ENCODE measurements around the gene FGF4.

The FGF4 gene

GRCh38 chr11:69816671-69817070, 41.5 kb upstream of the FGF4 start:
- TF ChIP-seq HOXD13 (CRISPR knock-in tag; IDR thresholded peaks at IDR 0.05; ENCODE audit: borderline replicate concordance) = no peak
- TF ChIP-seq ZNF266 (tag by site-specific recombination; IDR thresholded peaks at IDR 0.05; ENCODE audit: low read depth) = no peak
- TF ChIP-seq SP2 (tag by site-specific recombination; IDR thresholded peaks at IDR 0.05) = no peak
- TF ChIP-seq ZNF292 (tag by site-specific recombination; IDR thresholded peaks at IDR 0.05; ENCODE audit: borderline replicate concordance, low read depth) = no peak
- TF ChIP-seq ZFP3 (tag by site-specific recombination; IDR thresholded peaks at IDR 0.05; ENCODE audit: low read depth) = no peak
- no peak for TF ChIP-seq TCF7L2 (IDR thresholded peaks at IDR 0.05; ENCODE audit: borderline replicate concordance, low read depth, low read length)
- TF ChIP-seq ZNF19 (tag by site-specific recombination; IDR thresholded peaks at IDR 0.05; ENCODE audit: low read depth) = no peak
- no peak for TF ChIP-seq ZNF211 (tag by site-specific recombination; IDR thresholded peaks at IDR 0.05; ENCODE audit: low read depth)
- no peak for TF ChIP-seq TRIM28 (IDR thresholded peaks at IDR 0.05; ENCODE audit: borderline replicate concordance, low read length)
- TF ChIP-seq GLI2 (tag by site-specific recombination; IDR thresholded peaks at IDR 0.05; ENCODE audit: borderline replicate concordance, low read depth) = no peak
- TF ChIP-seq ZNF704 (tag by site-specific recombination; IDR thresholded peaks at IDR 0.05) = no peak
- no peak for TF ChIP-seq ZNF791 (tag by site-specific recombination; IDR thresholded peaks at IDR 0.05)
- TF ChIP-seq PRDM6 (tag by site-specific recombination; IDR thresholded peaks at IDR 0.05) = no peak
- no peak for TF ChIP-seq OVOL3 (tag by site-specific recombination; IDR thresholded peaks at IDR 0.05)
- TF ChIP-seq PATZ1 (tag by site-specific recombination; IDR thresholded peaks at IDR 0.05) = no peak
- H3K27ac ChIP-seq (ENCODE audit: extremely low read depth, low read depth, low read length) = no peak overlapping the region
- POLR2A ChIA-PET = no interaction called here
- no peaks in the 10 kb centered on the region; the same call in 1 of the 2 replicates for H3K4me1 ChIP-seq (ENCODE audit: control insufficient read depth, insufficient read depth, low read length)
- CTCF ChIA-PET = interaction anchor here (2.3 kb wide), 1 partner anchor 15 kb away, joined by 7 read pairs; no protein-coding TSS in a partner anchor
- H3K9me3 ChIP-seq (ENCODE audit: control insufficient read depth, insufficient read depth, low read depth, low read length) = no peaks in the 10 kb centered on the region
- no peak overlapping the region for H3K4me3 ChIP-seq (ENCODE audit: low read depth, low read length)
- H3K36me3 ChIP-seq (ENCODE audit: control insufficient read depth in 2 of 2, insufficient read depth in 1 of 2, low read length in 2 of 2) = no peaks in the 10 kb centered on the region

GRCh38 chr11:69815973-69816372, 40.8 kb upstream of the FGF4 start:
- Histone ChIP-seq H3K4me3 (ENCODE audit: low read depth, low read length) (no peak overlapping the region), H3K27ac (ENCODE audit: extremely low read depth, low read depth, low read length) (no peak overlapping the region), H3K9me3 (ENCODE audit: control insufficient read depth, insufficient read depth, low read depth, low read length) (no peaks in the 10 kb centered on the region), H3K4me1 (ENCODE audit: control insufficient read depth, insufficient read depth, low read length) (no peaks in the 10 kb centered on the region; the same call in 1 of the 2 replicates), H3K36me3 (ENCODE audit: control insufficient read depth in 2 of 2, insufficient read depth in 1 of 2, low read length in 2 of 2) (no peaks in the 10 kb centered on the region)
- POLR2A ChIA-PET = no interaction called here
- CTCF ChIA-PET = interaction anchor here (1.1 kb wide), 1 partner anchor 15 kb away, joined by 6 read pairs; no protein-coding TSS in a partner anchor
- TF ChIP-seq KLF9 (tag by site-specific recombination; IDR thresholded peaks at IDR 0.05; ENCODE audit: low read depth) (no peak), ZNF223 (tag by site-specific recombination; IDR thresholded peaks at IDR 0.05) (no peak), ZNF488 (tag by site-specific recombination; IDR thresholded peaks at IDR 0.05) (no peak), INSM2 (tag by site-specific recombination; IDR thresholded peaks at IDR 0.05) (no peak), ZNF555 (tag by site-specific recombination; conservative IDR thresholded peaks at IDR 0.05) (no peak), RBAK (tag by site-specific recombination; IDR thresholded peaks at IDR 0.05) (no peak), HOXD13 (CRISPR knock-in tag; IDR thresholded peaks at IDR 0.05; ENCODE audit: borderline replicate concordance) (no peak), ZNF48 (tag by site-specific recombination; IDR thresholded peaks at IDR 0.05) (no peak), ZEB2 (tag by site-specific recombination; IDR thresholded peaks at IDR 0.05) (no peak), ZNF664 (tag by site-specific recombination; IDR thresholded peaks at IDR 0.05) (no peak), ZFP69B (tag by site-specific recombination; IDR thresholded peaks at IDR 0.05) (no peak), ZBTB48 (tag by site-specific recombination; IDR thresholded peaks at IDR 0.05) (no peak), ZNF155 (tag by site-specific recombination; IDR thresholded peaks at IDR 0.05) (no peak), ZNF610 (tag by site-specific recombination; IDR thresholded peaks at IDR 0.05; ENCODE audit: borderline replicate concordance) (no peak), SP3 (tag by site-specific recombination; IDR thresholded peaks at IDR 0.05) (no peak), ZNF707 (tag by site-specific recombination; IDR thresholded peaks at IDR 0.05) (no peak)
